Activated naive CD4-positive, alpha-beta T cell treated with anti-CD3 and anti-CD28 coated beads for 36 hours (primary cell): ENCODE data around the gene STK11IP. TPM values are rescaled to one million over a fixed set of nuclear protein-coding genes. Genes with fewer than 3 reads are reported as not detected.

Experiments used
- CTCF ChIA-PET: fragments of 350-600 bp; sonication (Branson Sonifier 250); formaldehyde crosslinking; loops from one replicate; lab custom pipeline; 2021; ENCODE audit warnings: antibody characterized with exemption; lab: Charles Lee
- DNase-seq: peaks from one replicate; pipeline ENCODE4 v3.0.0-alpha.2; 2020
- H3K27ac Mint-ChIP-seq: one replicate; pipeline ENCODE4 v1.8.0; 2021; ENCODE audit warnings: mild to moderate bottlenecking, mixed read lengths
- H3K27me3 Mint-ChIP-seq: one replicate; pipeline ENCODE4 v1.8.0; 2021; ENCODE audit warnings: low read depth, mixed read lengths
- H3K36me3 Mint-ChIP-seq: one replicate; pipeline ENCODE4 v1.8.0; 2021; ENCODE audit warnings: low read depth, mixed read lengths
- H3K4me1 Mint-ChIP-seq: one replicate; pipeline ENCODE4 v1.8.0; 2021; ENCODE audit warnings: low read depth, mixed read lengths
- H3K4me3 Mint-ChIP-seq: one replicate; pipeline ENCODE4 v1.8.0; 2021; ENCODE audit warnings: mild to moderate bottlenecking, moderate library complexity, mixed read lengths
- H3K9me3 Mint-ChIP-seq: one replicate; pipeline ENCODE4 v1.8.0; 2021; ENCODE audit warnings: mixed read lengths
- intact Hi-C: fragments of 100-400 bp; cut with micrococcal nuclease; formaldehyde crosslinking; loops from one replicate; pipeline ENCODE4 v1.15.1; 2023
- total RNA-seq, 2 experiments: library from RNA; stranded (reverse); gene quantifications; one replicate each; pipeline ENCODE4 v1.2.3, GENCODE V29; 2021

Gene STK11IP
- total RNA-seq = 10 to 100 TPM; 32.1 TPM

GRCh38 chr2:219597552-219598307 lies at the start of gene STK11IP:
STK11IP (plus strand) TSS chr2:219597857; CDS start chr2:219598120, 263 bp downstream.
- Mint-ChIP-seq H3K4me1 (peaks cover 10% of the 10 kb centered on the region), H3K36me3 (peaks cover 4% of the 10 kb centered on the region), H3K27me3 (no peaks in the 10 kb centered on the region), H3K4me3 (peak within 1 kb of the TSS; percentile 94), H3K9me3 (no peaks in the 10 kb centered on the region), H3K27ac (peak within 1 kb of the TSS; percentile 94)
- peak; percentile 96 for DNase-seq
- intact Hi-C loops = loop anchor here (1.0 kb wide), 7 partner anchors 45 to 318 kb away; partner anchors contain the start of genes CHPF, DNAJB2 and GMPPA
- CTCF ChIA-PET = interaction anchor here (1.1 to 2.0 kb wide), 5 partner anchors 44 to 102 kb away, joined by 3 to 19 read pairs (median 4); a partner anchor contains a TSS

- Mint-ChIP-seq H3K27ac (no peak overlapping the region), H3K4me3 (no peak overlapping the region), H3K36me3 (no peaks in the 10 kb centered on the region), H3K4me1 (peaks cover 15% of the 10 kb centered on the region), H3K9me3 (no peaks in the 10 kb centered on the region), H3K27me3 (peaks cover 31% of the 10 kb centered on the region)
- intact Hi-C loops = no loop called here
- DNase-seq = no peak
- CTCF ChIA-PET = interaction anchor here (0.6 to 2.3 kb wide), 5 partner anchors 8 to 117 kb away, joined by 3 to 8 read pairs (median 4); no protein-coding TSS in a partner anchor
Measured at GRCh38 chr2:219548990-219549389, 48.7 kb upstream of the STK11IP start.

- no peaks in the 10 kb centered on the region for H3K9me3 Mint-ChIP-seq
- no peak overlapping the region for H3K4me3 Mint-ChIP-seq
- H3K27ac Mint-ChIP-seq = no peak overlapping the region
- no peaks in the 10 kb centered on the region for H3K36me3 Mint-ChIP-seq
- H3K27me3 Mint-ChIP-seq = peaks cover 34% of the 10 kb centered on the region
- CTCF ChIA-PET = interaction anchor here (0.8 to 2.3 kb wide), 4 partner anchors 9 to 92 kb away, joined by 3 to 8 read pairs (median 4); no protein-coding TSS in a partner anchor
- no peak for DNase-seq
- H3K4me1 Mint-ChIP-seq = peaks cover 11% of the 10 kb centered on the region
- intact Hi-C loops = no loop called here
Measured at GRCh38 chr2:219549619-219550018, 48.0 kb upstream of the STK11IP start.

- peaks cover 8% of the 10 kb centered on the region for H3K4me1 Mint-ChIP-seq
- no peaks in the 10 kb centered on the region for H3K36me3 Mint-ChIP-seq
- DNase-seq = peak; percentile 72
- H3K9me3 Mint-ChIP-seq = no peaks in the 10 kb centered on the region
- CTCF ChIA-PET = interaction anchor here (0.8 to 4.2 kb wide), 4 partner anchors 8 to 11 kb away, joined by 3 to 28 read pairs (median 6); partner anchors contain the start of genes CHPF and TMEM198
- peaks cover 36% of the 10 kb centered on the region for H3K27me3 Mint-ChIP-seq
- H3K4me3 Mint-ChIP-seq = peak overlapping the region; percentile 76
- H3K27ac Mint-ChIP-seq = no peak overlapping the region
- intact Hi-C loops = loop anchor here (1.0 kb wide), 4 partner anchors 8 to 163 kb away; partner anchors contain the start of genes CHPF, GMPPA and STK11IP
Measured at GRCh38 chr2:219551441-219552381, 45.9 kb upstream of the STK11IP start.

GRCh38 chr2:219552382-219553167 lies 45.1 kb upstream of the STK11IP start:
- peak; percentile 82 for DNase-seq
- intact Hi-C loops = loop anchor here (1.0 kb wide), 4 partner anchors 9 to 164 kb away; partner anchors contain the start of genes CHPF, GMPPA and STK11IP
- no peaks in the 10 kb centered on the region for H3K36me3 Mint-ChIP-seq
- CTCF ChIA-PET = interaction anchor here (0.6 to 4.2 kb wide), 3 partner anchors 10 to 134 kb away, joined by 3 to 28 read pairs (median 7); partner anchors contain the start of genes CHPF and TMEM198
- peak overlapping the region; percentile 76 for H3K4me3 Mint-ChIP-seq
- H3K9me3 Mint-ChIP-seq = no peaks in the 10 kb centered on the region
- no peak overlapping the region for H3K27ac Mint-ChIP-seq
- peaks cover 31% of the 10 kb centered on the region for H3K27me3 Mint-ChIP-seq
- H3K4me1 Mint-ChIP-seq = peaks cover 8% of the 10 kb centered on the region

GRCh38 chr2:219553168-219553417 lies 44.6 kb upstream of the STK11IP start:
- Mint-ChIP-seq H3K27ac (no peak overlapping the region), H3K9me3 (no peaks in the 10 kb centered on the region), H3K36me3 (no peaks in the 10 kb centered on the region), H3K4me1 (peaks cover 8% of the 10 kb centered on the region), H3K27me3 (peaks cover 31% of the 10 kb centered on the region), H3K4me3 (no peak overlapping the region)
- intact Hi-C loops = no loop called here
- CTCF ChIA-PET = interaction anchor here (0.6 to 4.2 kb wide), 4 partner anchors 9 to 133 kb away, joined by 3 to 28 read pairs (median 5); partner anchors contain the start of genes CHPF and TMEM198
- no peak for DNase-seq

GRCh38 chr2:219553463-219553963 lies 44.1 kb upstream of the STK11IP start:
- CTCF ChIA-PET = interaction anchor here (0.6 to 4.2 kb wide), 4 partner anchors 9 to 133 kb away, joined by 3 to 28 read pairs (median 5); partner anchors contain the start of genes CHPF and TMEM198
- intact Hi-C loops = no loop called here
- Mint-ChIP-seq H3K36me3 (no peaks in the 10 kb centered on the region), H3K4me1 (peaks cover 8% of the 10 kb centered on the region), H3K4me3 (peak overlapping the region; percentile 36), H3K27me3 (peaks cover 31% of the 10 kb centered on the region), H3K27ac (no peak overlapping the region), H3K9me3 (no peaks in the 10 kb centered on the region)
- DNase-seq = no peak

GRCh38 chr2:219554350-219554749 lies 43.3 kb upstream of the STK11IP start:
- Mint-ChIP-seq H3K36me3 (no peaks in the 10 kb centered on the region), H3K27me3 (peaks cover 30% of the 10 kb centered on the region), H3K9me3 (no peaks in the 10 kb centered on the region), H3K27ac (no peak overlapping the region), H3K4me3 (no peak overlapping the region), H3K4me1 (peaks cover 8% of the 10 kb centered on the region)
- intact Hi-C loops = no loop called here
- no peak for DNase-seq
- CTCF ChIA-PET = interaction anchor here (4.2 kb wide), 1 partner anchor 12 kb away, joined by 28 read pairs; the partner anchor contains the start of genes CHPF and TMEM198

- H3K27me3 Mint-ChIP-seq = peaks cover 25% of the 10 kb centered on the region
- CTCF ChIA-PET = interaction anchor here (0.6 kb wide), 1 partner anchor 109 kb away, joined by 4 read pairs; no protein-coding TSS in a partner anchor
- no peak overlapping the region for H3K4me3 Mint-ChIP-seq
- H3K36me3 Mint-ChIP-seq = no peaks in the 10 kb centered on the region
- peaks cover 7% of the 10 kb centered on the region for H3K4me1 Mint-ChIP-seq
- H3K9me3 Mint-ChIP-seq = no peaks in the 10 kb centered on the region
- H3K27ac Mint-ChIP-seq = no peak overlapping the region
- DNase-seq = no peak
- intact Hi-C loops = no loop called here
Measured at GRCh38 chr2:219555956-219556355, 41.7 kb upstream of the STK11IP start.

- Mint-ChIP-seq H3K36me3 (no peaks in the 10 kb centered on the region), H3K4me3 (no peak overlapping the region), H3K27me3 (peaks cover 23% of the 10 kb centered on the region), H3K4me1 (peaks cover 6% of the 10 kb centered on the region), H3K27ac (no peak overlapping the region), H3K9me3 (no peaks in the 10 kb centered on the region)
- CTCF ChIA-PET = interaction anchor here (0.6 kb wide), 1 partner anchor 110 kb away, joined by 4 read pairs; no protein-coding TSS in a partner anchor
- intact Hi-C loops = no loop called here
- no peak for DNase-seq
Measured at GRCh38 chr2:219556413-219556812, 41.2 kb upstream of the STK11IP start.

- no peak overlapping the region for H3K27ac Mint-ChIP-seq
- CTCF ChIA-PET = interaction anchor here (0.7 to 1.9 kb wide), 3 partner anchors 9 to 62 kb away, joined by 3 to 6 read pairs (median 4); no protein-coding TSS in a partner anchor
- H3K9me3 Mint-ChIP-seq = no peaks in the 10 kb centered on the region
- H3K27me3 Mint-ChIP-seq = peaks cover 18% of the 10 kb centered on the region
- peaks cover 3% of the 10 kb centered on the region for H3K4me1 Mint-ChIP-seq
- no peaks in the 10 kb centered on the region for H3K36me3 Mint-ChIP-seq
- no peak for DNase-seq
- no peak overlapping the region for H3K4me3 Mint-ChIP-seq
- intact Hi-C loops = no loop called here
Measured at GRCh38 chr2:219557320-219557719, 40.3 kb upstream of the STK11IP start.
